ENCODE results near the gene MBD1.

Gene MBD1

GRCh38 chr18:50281295-50281971, at the start of gene MBD1:
Gene MBD1 (minus strand): TSS chr18:50281523. CDS start chr18:50279992, 1,531 bp downstream.
- peak within 1 kb of the TSS; percentile 100 for H3K4me3 ChIP-seq (ENCODE audit: low read depth, low read length)
- DNase-seq (ENCODE audit: low read depth): peak; percentile 100

GRCh38 chr18:50330176-50330575, 48.9 kb upstream of the MBD1 start:
- no peak for TF ChIP-seq CTCF (conservative IDR thresholded peaks at IDR 0.05; ENCODE audit: low read depth, low read length)
- DNase-seq (ENCODE audit: low read depth): no peak
- no peak overlapping the region for H3K4me3 ChIP-seq (ENCODE audit: low read depth, low read length)

More at GRCh38 chr18:50281295-50281971, at the start of gene MBD1:
- peak; percentile 21 for TF ChIP-seq CTCF (conservative IDR thresholded peaks at IDR 0.05; ENCODE audit: low read depth, low read length)

GRCh38 chr18:50327983-50328382, 46.7 kb upstream of the MBD1 start:
- H3K4me3 ChIP-seq (ENCODE audit: low read depth, low read length): no peak overlapping the region
- no peak for TF ChIP-seq CTCF (conservative IDR thresholded peaks at IDR 0.05; ENCODE audit: low read depth, low read length)
- no peak for DNase-seq (ENCODE audit: low read depth)

- no peak for DNase-seq (ENCODE audit: low read depth)
- no peak for TF ChIP-seq CTCF (conservative IDR thresholded peaks at IDR 0.05; ENCODE audit: low read depth, low read length)
- no peak overlapping the region for H3K4me3 ChIP-seq (ENCODE audit: low read depth, low read length)
These were observed 39.4 kb upstream of the MBD1 start for GRCh38 chr18:50320719-50321118.

- H3K4me3 ChIP-seq (ENCODE audit: low read depth, low read length): no peak overlapping the region
- no peak for TF ChIP-seq CTCF (conservative IDR thresholded peaks at IDR 0.05; ENCODE audit: low read depth, low read length)
- DNase-seq (ENCODE audit: low read depth): no peak
These were observed 34.0 kb upstream of the MBD1 start for GRCh38 chr18:50315100-50315871.

- no peak overlapping the region for H3K4me3 ChIP-seq (ENCODE audit: low read depth, low read length)
- no peak for TF ChIP-seq CTCF (conservative IDR thresholded peaks at IDR 0.05; ENCODE audit: low read depth, low read length)
- no peak for DNase-seq (ENCODE audit: low read depth)
These were observed 32.6 kb upstream of the MBD1 start for GRCh38 chr18:50313873-50314460.
